Measurements from ENCODE around the gene PITPNB.

GRCh38 chr22:27918341-27919221, 475 bp downstream of the PITPNB start:
- TF ChIP-seq CTCF (conservative IDR thresholded peaks at IDR 0.05; ENCODE audit: low read depth in 2 of 2): no peak
- no peak for TF ChIP-seq REST (IDR thresholded peaks at IDR 0.05; ENCODE audit: unreplicated experiment)
- TF ChIP-seq EZH2phosphoT487 (IDR thresholded peaks at IDR 0.05; ENCODE audit: unreplicated experiment): no peak
- TF ChIP-seq POLR2AphosphoS5 (IDR thresholded peaks at IDR 0.05; ENCODE audit: low read depth): no peak; the same call in 1 of the 2 replicates
- no peak for TF ChIP-seq JUNB (IDR thresholded peaks at IDR 0.05; ENCODE audit: unreplicated experiment)
- no peak for TF ChIP-seq ZNF114 (CRISPR knock-in tag; IDR thresholded peaks at IDR 0.05)
- TF ChIP-seq EZH2 (IDR thresholded peaks at IDR 0.05; ENCODE audit: low read depth, unreplicated experiment): no peak
- no peak; the same call in 1 of the 2 replicates for TF ChIP-seq CREB1 (CRISPR knock-in tag; IDR thresholded peaks at IDR 0.05; ENCODE audit: low read depth)
- TF ChIP-seq STAT1 (IDR thresholded peaks at IDR 0.05; ENCODE audit: unreplicated experiment): no peak
- TF ChIP-seq ETS1 (IDR thresholded peaks at IDR 0.05): no peak
- no peak for TF ChIP-seq ZNF331 (CRISPR knock-in tag; IDR thresholded peaks at IDR 0.05; ENCODE audit: low read depth)
- TF ChIP-seq ZNF462 (CRISPR knock-in tag; IDR thresholded peaks at IDR 0.05): no peak
- no peak for TF ChIP-seq NANOG (IDR thresholded peaks at IDR 0.05; ENCODE audit: borderline replicate concordance)
